Stimulated activated CD4-positive, alpha-beta T cell treated with anti-CD3 and anti-CD28 coated beads, Interleukin-15, amount 100 ng/mL, for 1 hour (primary cell): ENCODE data around the gene FASTK.
A peak's percentile ranks its signal among the peaks of the same experiment; 100 is the strongest.

Experiments
- DNase-seq, 2 donors: peaks; one replicate each; pipeline ENCODE4 v3.0.0-alpha.2; 2020; ENCODE audit warnings: low read depth in 1 of 2, low spot score in 1 of 2

FASTK gene

DNA sequence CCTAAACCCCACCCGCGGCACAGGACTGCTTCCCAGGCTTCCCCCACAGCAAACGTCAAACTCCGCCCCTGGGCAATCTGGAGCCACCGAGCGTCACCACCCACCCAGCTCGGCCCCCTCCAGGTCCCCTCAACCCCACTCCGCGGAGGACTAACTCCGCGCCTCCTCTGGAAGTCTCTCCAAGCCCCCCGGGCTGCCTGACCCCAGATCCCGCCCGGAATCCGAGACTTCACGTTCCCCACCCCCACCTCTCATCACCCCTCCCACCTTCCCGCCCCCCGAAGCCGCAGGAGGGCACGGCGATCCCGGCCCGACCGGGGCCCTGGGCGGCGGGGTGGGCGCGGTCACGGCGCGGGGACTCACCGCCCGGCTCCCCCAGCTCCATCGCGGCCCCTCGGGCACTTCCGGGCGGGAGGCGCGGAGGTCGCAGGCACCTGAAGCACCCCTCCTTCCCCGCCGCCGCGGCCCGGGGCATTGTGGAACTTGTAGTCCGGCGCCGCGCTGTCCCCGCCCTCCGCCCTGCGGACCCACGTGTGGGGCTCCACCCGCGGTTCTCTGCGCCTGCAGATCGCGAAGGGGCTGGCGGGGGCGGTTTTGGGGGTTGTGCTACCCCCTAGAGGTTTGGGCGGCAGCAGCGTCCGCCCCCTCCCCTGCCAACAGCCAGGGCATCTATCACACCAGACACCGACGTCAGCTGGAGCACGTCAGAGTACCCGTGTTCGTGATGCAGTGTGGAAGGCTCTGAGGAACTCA is 2.6 kb upstream of the FASTK start, which contains the start of gene TMUB1:
TMUB1 (minus strand) TSS at position 423 of the 753 bp plus-strand sequence. CDS start 930 bp downstream, outside the sequence.
- DNase-seq = peak; percentile 66 to 74

DNA sequence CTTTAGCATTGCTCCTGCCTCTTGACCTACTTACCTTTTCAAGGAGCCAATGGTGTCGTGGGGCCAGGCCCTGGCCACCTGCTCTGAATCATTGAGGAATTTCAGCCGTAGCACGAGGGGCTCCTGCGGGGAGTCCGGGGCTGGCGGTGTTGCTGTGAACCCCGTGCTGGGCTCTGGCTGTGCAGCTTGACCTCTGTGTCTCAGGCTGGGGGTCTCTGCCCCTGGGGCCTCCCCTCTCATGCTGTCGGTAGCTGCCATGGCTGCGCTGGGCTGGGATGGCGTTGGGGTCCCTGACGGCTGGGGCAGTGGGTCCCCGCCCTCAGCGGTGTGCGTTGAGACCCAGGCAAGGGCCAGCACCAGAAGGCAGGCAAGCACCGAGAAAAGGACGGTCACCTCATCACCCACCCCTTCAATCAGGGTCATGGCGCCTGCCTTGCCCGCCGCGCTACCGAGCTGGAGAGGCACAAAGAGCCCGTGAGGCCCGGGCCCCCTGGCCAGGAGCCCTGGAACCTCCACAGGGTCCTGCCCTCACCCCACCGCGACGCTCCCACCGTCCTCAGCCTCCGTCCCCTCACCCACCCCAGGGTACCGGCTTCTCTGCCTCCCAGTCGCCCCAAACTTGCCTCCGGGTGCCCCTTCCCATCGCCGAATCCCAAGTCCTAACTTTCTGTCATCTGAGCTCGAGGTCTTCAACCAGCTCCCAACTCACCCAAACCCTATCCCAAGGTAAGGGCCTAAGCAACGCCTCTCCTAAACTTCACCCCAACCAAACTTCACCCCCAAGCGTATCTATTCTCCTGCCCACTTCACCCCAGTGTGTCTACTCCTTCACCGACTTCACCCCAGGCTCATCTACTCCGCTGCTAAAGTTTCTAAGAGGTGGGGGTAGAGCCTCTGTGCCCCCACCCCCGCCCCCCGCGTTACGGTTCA is 1.8 kb upstream of the FASTK start:
- no peak for DNase-seq

DNA sequence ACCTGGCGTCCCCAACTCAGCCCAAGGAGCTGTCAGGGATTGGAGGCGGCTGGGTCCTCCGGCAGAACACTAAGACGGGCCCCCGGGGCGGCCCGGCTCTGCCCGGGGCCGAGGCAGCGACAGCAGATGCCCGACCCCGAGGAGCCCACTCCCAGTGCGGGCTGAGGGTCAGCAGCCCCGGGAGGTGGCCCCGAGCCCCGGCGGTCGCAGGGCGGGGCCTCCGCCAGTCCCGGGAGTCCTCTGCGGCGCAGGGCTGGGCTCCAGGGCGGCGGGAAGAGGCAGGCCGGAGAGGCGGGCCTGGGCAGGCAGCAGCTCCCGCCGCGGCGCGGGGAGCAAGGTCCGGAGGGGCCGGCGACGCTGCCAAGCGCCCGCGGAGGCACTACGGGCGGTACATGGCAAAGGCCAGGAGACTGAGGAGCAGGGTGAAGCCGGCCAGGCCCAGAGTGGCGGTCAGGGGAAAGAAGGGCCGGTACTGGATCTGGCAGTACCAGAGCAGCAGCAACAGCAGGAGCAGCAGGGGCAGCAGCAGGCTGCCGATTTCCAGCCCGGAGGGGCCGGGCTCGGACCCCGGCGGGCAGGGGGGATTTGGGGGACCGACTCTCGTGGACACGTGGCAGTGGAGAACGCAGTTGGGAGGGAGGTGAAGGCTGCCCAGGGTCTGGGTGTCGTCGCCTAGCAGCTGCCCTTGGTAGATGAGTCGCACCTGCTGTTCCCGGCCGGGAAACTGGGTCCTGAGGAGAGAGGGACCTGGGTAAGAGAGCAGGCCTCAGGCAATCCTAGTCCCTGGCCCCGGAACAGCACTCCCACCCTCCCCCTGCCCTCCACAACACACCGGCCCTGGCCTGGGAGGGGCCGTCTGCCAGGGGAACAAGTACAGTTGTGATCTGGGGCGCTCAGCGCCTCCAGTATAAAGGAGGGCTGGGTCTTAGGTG is 827 bp upstream of the FASTK start:
- no peak for DNase-seq

DNA sequence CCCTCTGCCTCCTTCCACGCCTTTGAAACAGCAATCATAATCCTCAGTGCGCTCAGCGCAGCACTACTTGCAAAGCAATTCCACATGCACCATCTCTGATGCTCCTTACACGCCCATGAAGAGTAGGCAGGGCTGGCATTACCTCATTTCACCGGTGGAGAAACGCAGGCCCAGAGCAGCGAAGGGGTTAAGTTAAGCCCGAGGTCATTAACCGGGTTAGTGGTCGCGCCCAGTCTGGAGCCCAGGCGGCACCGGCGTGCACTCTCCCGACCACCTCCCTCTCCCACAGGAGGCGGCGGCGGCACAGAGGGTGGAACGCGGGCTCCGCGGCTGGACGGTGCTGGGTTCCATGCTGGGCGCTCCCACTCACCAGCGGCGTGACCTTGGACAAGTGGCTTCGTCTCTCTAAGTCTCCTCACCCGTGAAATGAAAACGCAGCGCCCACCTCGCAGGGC is 515 bp downstream of the FASTK start:
- DNase-seq = no peak

DNA sequence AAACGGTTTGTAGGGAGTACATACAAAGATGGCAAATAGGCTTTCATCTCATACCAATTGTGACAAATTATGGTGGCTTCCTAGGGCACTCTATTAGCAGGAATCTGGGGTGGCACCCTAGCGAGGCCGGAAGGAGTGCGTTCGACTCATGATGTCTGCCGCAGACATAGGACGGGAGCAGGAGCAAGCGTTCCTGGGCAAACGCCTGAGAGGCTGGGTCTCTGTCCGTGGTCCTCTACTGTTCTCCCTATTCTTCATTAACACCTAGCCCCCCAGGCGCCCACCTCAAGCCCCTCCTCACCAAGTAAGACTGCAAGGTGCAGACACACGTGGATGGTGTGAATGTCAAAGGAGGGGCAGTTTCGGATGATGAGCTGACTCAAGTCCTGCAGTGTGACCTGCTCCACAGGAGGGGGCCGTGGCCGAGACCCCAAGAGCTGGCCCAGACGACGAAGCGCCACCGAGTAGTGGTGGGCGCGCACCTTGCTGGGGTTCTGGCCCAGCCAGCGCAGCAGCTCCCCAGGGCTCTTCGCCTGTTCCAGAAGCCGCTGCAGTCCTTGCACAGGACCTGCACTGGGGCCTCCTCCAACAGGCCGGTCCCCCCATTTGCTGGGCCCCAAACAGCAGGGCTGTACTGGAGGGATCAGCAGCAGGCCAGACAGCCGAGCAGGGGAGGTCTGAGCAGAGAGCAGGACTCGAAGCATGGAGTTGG is 1.3 kb downstream of the FASTK start:
- no peak for DNase-seq

DNA sequence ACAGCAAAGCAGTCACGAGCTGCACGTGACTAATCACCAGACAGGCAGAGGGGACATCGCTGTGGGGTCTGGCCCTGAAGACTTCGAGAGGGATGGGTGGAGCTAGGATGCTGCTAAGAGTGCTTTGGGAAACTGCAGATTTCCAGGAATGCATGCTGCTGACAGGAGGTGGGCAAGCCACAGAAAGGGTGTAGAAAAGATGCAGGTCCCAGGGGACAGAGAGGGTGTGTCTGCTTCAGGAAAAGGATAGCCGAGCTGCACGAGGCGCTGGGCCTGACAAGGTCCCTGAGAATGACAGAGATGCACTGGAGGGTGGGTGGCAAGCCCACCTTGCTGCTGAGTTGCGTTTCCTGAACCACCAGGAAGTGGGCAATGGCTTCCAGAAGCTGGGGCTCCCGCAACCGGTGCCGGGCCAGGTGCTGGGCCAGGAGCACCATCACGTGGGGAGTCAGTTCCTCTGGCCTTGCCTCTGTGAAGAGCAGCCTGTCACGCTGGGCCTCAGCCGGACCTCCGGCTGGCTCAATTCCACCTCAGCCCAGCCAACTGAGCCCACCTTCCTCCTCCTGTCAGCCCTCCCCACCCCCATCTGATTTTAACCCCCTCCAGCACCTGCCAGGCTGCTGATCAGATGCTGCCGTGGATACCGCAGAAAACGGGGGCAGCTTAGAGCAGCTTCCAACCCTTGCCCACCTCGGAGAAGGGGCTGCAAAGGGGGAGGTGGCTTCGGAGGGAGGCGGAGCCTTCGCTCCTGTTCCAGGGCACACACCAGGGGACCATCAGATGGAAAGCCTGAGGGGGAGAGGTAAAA is 2.2 kb downstream of the FASTK start:
- DNase-seq = no peak

DNA sequence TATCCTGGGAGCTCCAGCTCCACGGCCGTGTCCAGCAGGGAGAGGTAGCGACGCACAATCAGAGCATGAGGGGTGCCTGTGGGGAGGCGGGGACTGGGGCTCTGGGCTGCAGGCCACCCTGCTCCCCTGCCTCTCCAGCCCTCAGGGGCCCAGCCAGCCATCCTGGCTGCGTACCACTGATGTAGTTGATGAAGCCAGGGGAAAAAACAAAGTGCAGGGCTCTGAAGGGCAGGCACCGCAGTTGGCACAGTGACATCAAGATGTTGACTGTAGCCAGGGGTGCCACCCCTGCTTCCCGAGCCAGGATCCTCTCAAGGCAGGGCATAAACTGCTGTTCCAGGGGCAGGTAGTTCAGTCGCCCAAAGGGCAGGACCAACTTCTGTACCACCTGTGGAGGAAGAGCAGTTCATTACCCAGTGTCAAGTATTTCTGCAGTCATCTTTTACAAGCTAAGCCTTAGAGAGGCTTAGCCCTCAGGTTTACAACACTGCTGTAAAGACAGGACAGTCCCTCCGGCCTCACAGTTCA is 2.8 kb downstream of the FASTK start:
- no peak for DNase-seq

DNA sequence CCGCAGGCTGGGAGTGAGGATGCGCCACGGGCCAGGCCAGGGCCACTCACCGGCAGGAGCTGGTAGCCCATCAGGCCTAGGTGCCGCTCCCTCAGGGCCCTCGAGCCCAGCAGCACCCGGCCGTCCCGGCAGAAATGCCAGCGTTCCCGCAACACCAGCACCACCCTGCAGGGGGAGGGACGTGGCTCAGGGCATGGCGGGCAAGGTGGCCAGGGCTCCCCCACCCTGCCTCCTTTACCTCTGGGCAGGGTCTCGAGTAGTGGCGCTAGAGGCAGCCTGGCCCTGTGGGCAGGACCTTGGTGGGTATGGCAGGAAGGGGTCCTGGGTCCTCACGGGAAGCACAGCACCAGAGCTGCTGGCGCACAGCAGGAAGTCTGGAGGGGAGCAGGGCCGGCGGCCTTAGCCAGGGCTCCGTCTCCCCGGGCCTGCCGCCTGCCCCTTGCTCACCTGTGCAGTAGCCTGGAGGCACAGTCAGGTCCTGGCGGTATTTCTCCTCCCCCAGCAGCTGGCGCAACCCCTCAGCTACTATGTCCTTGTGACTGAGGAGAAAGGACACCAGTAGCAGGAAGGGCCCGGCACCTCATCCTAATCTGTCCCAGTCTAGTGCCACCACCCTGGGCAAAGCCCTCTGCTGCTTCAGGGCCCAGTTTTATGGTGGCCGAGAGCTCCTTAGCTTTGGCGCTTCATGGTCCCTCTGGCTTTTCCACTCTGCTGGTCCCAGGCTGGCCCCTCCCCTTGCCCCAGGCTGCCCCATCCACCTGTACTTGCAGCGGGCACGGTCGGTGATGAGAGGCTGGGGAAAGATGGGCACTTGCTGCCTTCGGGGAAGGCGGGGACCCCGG is 3.5 kb downstream of the FASTK start:
- no peak for DNase-seq

DNA sequence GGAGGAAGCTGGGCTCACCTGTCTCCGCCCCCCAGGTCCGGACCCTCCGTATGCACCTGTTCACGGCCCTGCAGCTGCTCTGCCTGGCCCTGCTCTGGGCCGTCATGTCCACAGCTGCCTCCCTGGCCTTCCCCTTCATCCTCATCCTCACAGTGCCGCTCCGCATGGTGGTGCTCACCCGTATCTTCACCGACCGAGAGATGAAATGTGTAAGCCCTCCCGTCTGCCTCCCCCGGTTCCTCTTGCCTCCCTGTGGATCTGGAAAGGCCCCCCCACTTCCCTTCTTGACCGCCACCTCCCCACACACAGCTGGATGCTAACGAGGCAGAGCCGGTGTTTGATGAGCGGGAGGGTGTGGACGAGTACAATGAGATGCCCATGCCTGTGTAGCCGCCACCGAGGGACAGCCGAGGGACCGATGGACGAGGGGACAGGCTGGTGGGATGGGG is 4.6 kb downstream of the FASTK start:
- no peak for DNase-seq

DNA sequence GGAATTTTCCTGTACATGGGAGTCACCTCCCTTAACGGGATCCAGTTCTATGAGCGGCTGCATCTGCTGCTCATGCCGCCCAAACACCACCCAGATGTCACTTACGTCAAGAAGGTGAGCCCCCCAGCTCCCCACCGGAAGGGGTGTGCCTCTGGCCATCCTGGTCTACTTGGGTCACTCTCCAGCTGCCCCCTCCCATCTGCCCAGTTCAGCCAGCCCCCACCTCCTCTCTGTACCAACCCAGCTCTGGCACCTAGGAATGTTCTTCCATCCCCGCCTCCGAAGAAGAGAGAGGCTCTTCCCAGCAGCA is 5.0 kb downstream of the FASTK start:
- no peak for DNase-seq

DNA sequence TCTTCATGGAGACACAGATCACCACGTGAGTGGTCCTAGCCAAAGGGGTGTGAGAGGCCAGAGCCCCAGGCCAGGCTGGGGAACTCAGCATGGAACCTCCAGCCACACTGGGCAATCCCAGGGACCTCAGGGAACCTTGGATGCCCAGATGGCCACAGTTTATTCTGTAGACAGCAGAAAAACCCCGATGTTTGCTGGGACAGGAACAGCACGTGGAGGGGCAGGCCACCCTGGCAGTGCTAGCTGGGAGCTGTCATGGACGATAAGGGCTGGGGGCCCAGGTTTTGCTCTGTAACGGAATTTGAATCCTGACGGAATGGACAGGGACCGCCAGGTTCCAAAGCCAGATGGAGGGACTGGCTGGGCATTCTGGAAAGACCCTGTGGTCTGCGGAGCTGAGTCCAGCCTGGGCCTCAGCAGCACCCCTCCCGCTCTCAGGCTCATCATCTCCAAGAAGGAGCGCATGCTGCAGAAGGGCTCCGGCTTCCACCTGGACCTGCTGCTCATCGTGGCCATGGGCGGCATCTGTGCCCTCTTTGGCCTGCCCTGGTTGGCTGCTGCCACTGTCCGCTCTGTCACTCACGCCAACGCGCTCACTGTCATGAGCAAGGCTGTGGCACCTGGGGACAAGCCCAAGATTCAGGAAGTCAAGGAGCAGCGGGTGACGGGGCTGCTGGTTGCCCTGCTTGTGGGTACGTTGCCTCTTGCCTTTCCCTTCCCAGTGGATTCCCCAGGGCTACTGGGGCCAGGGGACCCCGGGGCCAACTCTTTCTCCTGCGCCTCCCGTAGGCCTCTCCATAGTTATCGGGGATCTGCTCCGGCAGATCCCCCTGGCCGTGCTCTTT is 5.6 kb downstream of the FASTK start:
- DNase-seq = no peak

DNA sequence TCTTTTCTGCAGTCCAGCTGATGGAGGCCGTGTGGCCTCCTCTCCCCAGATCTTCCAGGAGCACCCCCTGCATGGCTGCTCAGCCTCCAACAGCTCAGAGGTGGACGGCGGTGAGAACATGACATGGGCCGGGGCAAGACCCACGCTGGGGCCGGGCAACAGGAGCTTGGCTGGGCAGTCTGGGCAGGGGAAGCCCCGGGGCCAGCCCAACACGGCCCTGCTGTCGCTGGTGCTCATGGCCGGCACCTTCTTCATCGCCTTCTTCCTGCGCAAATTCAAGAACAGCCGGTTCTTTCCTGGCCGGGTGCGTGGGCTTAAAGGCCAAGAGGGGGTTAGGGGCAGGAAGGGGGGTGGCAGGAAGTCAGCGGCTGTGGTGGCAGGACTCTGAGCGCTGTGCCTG is 6.6 kb downstream of the FASTK start:
- DNase-seq = no peak

DNA sequence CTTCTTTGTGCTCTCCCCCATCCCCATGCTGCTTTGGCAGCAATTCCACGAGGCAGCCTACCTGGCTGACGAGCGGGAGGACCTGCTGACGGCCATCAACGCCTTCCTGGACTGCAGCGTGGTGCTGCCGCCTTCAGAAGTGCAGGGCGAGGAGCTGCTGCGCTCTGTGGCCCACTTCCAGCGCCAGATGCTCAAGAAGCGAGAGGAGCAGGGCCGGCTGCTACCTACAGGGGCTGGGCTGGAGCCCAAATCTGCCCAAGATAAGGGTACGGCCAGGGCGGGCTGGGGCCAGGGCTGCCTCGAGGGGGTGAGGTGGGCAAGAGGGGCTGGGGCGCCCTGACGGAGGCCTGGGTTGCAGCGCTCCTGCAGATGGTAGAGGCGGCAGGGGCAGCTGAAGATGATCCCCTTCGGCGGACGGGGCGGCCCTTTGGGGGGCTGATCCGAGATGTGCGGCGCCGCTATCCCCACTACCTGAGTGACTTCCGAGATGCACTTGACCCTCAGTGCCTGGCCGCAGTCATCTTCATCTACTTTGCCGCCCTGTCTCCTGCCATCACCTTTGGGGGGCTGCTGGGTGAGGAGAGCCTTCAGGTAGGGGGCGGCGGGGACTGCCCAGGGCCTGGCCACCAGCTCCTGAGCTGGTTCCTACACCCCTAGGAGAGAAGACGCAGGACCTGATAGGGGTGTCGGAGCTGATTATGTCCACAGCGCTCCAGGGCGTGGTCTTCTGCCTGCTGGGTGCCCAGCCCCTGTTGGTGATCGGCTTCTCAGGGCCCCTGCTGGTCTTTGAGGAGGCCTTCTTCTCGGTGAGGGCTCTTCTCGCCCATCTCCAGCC is 9.4 kb downstream of the FASTK start:
- DNase-seq = no peak

DNA sequence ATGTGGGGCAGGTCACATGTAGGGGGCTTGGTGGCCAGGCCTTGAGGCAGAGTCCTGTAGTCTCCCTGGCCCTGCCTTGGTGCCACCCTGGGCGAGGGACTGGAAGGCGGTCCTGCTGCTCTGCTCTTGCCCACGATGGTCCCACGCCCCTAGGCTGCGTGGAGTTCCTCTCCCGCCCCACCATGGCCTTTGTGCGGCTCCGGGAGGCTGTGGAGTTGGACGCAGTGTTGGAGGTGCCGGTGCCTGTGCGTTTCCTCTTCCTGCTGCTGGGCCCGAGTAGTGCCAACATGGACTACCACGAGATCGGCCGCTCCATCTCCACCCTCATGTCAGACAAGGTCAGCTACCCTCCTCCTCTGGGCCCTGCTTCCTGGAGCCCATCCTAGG is 10.0 kb downstream of the FASTK start:
- no peak for DNase-seq

DNA sequence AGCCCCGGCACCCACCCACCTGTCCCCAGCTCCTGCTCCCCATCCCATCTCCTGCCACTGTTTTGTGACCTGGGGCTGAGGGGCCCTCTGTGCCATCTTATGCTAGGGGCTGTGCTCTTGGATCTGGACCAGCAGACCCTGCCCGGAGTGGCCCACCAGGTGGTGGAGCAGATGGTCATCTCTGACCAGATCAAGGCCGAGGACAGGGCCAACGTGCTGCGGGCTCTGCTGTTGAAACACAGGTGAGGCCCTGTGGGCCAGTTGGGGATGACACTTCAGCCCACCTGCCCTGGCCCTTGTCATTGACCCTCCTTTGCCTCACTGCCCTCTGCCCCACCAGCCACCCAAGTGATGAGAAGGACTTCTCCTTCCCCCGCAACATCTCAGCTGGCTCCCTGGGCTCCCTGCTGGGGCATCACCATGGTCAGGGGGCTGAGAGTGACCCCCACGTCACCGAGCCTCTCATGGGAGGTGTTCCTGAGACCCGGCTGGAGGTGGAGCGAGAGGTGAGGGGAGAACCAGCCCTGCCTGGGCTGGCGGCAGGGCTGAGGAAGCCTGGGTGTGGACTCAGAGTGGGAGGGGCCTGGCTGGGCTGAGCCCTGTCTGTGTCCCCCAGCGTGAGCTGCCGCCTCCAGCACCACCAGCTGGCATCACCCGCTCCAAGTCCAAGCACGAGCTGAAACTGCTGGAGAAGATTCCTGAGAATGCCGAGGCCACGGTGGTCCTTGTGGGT is 10.6 kb downstream of the FASTK start:
- DNase-seq = no peak
